Measurements from ENCODE around the gene LONP2. TPM values are rescaled to one million over a fixed set of nuclear protein-coding genes. Genes with fewer than 3 reads are reported as not detected.

Gene LONP2
- total and polyA plus RNA-seq, 2 experiments from 2014 or later, result 12.4 to 25.2 TPM

DNA sequence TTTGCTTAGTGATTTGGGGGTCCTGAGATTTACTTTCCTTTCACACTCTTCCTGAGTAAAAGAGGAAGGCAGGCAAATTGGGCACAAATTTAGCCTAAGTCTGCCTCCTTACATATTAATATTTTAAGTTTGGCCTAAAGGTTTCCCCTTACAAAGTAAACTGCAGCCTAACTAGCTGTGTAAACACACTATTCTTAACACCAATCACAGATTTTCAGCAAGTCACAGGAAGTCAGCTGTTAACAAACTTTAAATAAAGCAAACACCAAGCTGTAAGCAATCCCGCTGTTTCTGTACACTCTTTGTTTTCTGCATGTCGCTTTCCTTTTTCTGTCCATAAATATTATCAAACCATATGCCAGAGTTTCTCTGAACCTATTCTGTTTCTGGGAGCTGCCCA is 48.4 kb downstream of the LONP2 start (continued):
- no peak for TF ChIP-seq REST (IDR thresholded peaks at IDR 0.05; ENCODE audit: unreplicated experiment)

GRCh38 chr16:48294724-48295123 is 50.6 kb downstream of the LONP2 start:
- Histone ChIP-seq H4K20me1 (replicated peaks; ENCODE audit: insufficient read depth) (no peaks in the 10 kb centered on the region), H3K4me3 (no peak overlapping the region), H3K27me3 (ENCODE audit: insufficient read depth) (no peaks in the 10 kb centered on the region), H3K4me2 (no peak overlapping the region), H2AFZ (no peak overlapping the region), H3K4me1 (ENCODE audit: insufficient read depth) (0 out of 2 replicates have a peak, but pooled peaks cover 9% of the 10 kb centered on the region), H3K36me3 (ENCODE audit: insufficient read depth) (no peaks in the 10 kb centered on the region), H3K79me2 (replicated peaks; ENCODE audit: insufficient read depth) (no peaks in the 10 kb centered on the region), H3K27ac (ENCODE audit: low read depth) (no peak overlapping the region), H3F3A (replicated peaks; ENCODE audit: low read depth) (no peaks in the 10 kb centered on the region), H3K9me2 (ENCODE audit: insufficient read depth) (no peaks in the 10 kb centered on the region)
- no peak overlapping the region for H3K27ac Mint-ChIP-seq
- H3K27me3 Mint-ChIP-seq (ENCODE audit: insufficient read depth, low read depth, poor library complexity), result peaks cover 3% of the 10 kb centered on the region
- TF ChIP-seq, protein P1, sequence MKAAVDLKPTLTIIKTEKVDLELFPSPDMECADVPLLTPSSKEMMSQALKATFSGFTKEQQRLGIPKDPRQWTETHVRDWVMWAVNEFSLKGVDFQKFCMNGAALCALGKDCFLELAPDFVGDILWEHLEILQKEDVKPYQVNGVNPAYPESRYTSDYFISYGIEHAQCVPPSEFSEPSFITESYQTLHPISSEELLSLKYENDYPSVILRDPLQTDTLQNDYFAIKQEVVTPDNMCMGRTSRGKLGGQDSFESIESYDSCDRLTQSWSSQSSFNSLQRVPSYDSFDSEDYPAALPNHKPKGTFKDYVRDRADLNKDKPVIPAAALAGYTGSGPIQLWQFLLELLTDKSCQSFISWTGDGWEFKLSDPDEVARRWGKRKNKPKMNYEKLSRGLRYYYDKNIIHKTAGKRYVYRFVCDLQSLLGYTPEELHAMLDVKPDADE (IDR thresholded peaks at IDR 0.05), result no peak
- no peak for TF ChIP-seq ZNF114 (CRISPR knock-in tag; IDR thresholded peaks at IDR 0.05)
- no peak for TF ChIP-seq EZH2 (IDR thresholded peaks at IDR 0.05; ENCODE audit: low read depth, unreplicated experiment)
- no peak for TF ChIP-seq JUNB (IDR thresholded peaks at IDR 0.05; ENCODE audit: unreplicated experiment)
- no peak for TF ChIP-seq POLR2AphosphoS5 (IDR thresholded peaks at IDR 0.05; ENCODE audit: low read depth)
- ATAC-seq (no peak), DNase-seq (ENCODE audit: low spot score) (no peak)
- H3K4me1 Mint-ChIP-seq, result peaks cover 20% of the 10 kb centered on the region
- H3K9me3 Mint-ChIP-seq, result no peaks in the 10 kb centered on the region
- peaks cover 21% of the 10 kb centered on the region; the same call in 2 of the 3 replicates for H3K36me3 Mint-ChIP-seq (ENCODE audit: low read depth)
- no peak overlapping the region for H3K4me3 Mint-ChIP-seq

GRCh38 chr16:48295488-48296281 is 51.6 kb downstream of the LONP2 start:
- Histone ChIP-seq H3K4me2 (no peak overlapping the region), H3K79me2 (replicated peaks; ENCODE audit: insufficient read depth) (no peaks in the 10 kb centered on the region), H3K4me1 (ENCODE audit: insufficient read depth) (0 out of 2 replicates have a peak, but pooled peaks cover 9% of the 10 kb centered on the region), H3K4me3 (no peak overlapping the region), H3K27ac (ENCODE audit: low read depth) (no peak overlapping the region), H3K27me3 (ENCODE audit: insufficient read depth) (no peaks in the 10 kb centered on the region), H4K20me1 (replicated peaks; ENCODE audit: insufficient read depth) (no peaks in the 10 kb centered on the region), H2AFZ (no peak overlapping the region), H3K36me3 (ENCODE audit: insufficient read depth) (no peaks in the 10 kb centered on the region), H3F3A (replicated peaks; ENCODE audit: low read depth) (no peaks in the 10 kb centered on the region), H3K9me2 (ENCODE audit: insufficient read depth) (no peaks in the 10 kb centered on the region)
- ATAC-seq (no peak), DNase-seq (ENCODE audit: low spot score) (no peak)
- Mint-ChIP-seq H3K4me1 (peaks cover 15% of the 10 kb centered on the region), H3K4me3 (no peak overlapping the region), H3K27ac (no peak overlapping the region), H3K9me3 (no peaks in the 10 kb centered on the region), H3K36me3 (ENCODE audit: low read depth) (peaks cover 27% of the 10 kb centered on the region; the same call in 2 of the 3 replicates), H3K27me3 (ENCODE audit: insufficient read depth, low read depth, poor library complexity) (peaks cover 3% of the 10 kb centered on the region)
- TF ChIP-seq, protein P1 (IDR thresholded peaks at IDR 0.05), result no peak
- TF ChIP-seq EZH2 (IDR thresholded peaks at IDR 0.05; ENCODE audit: low read depth, unreplicated experiment) (no peak), JUNB (IDR thresholded peaks at IDR 0.05; ENCODE audit: unreplicated experiment) (no peak), CREB1 (CRISPR knock-in tag; IDR thresholded peaks at IDR 0.05; ENCODE audit: low read depth) (no peak), ZNF331 (CRISPR knock-in tag; IDR thresholded peaks at IDR 0.05; ENCODE audit: low read depth) (no peak)

Measured in GM23338 (cell line).